ENCODE results near the gene SPNS3.

- TF ChIP-seq CTCF (conservative IDR thresholded peaks at IDR 0.05; ENCODE audit: low read depth, low read length) (no peak), MXI1 (IDR thresholded peaks at IDR 0.05; ENCODE audit: borderline replicate concordance, low read depth, low read length) (no peak), RCOR1 (IDR thresholded peaks at IDR 0.05; ENCODE audit: insufficient replicate concordance, low read length) (no peak), POLR2A (IDR thresholded peaks at IDR 0.05; ENCODE audit: low read depth, low read length) (no peak), CEBPB (IDR thresholded peaks at IDR 0.05; ENCODE audit: low read depth, low read length) (no peak), RAD21 (IDR thresholded peaks at IDR 0.05; ENCODE audit: low read length) (no peak), BHLHE40 (IDR thresholded peaks at IDR 0.05; ENCODE audit: low read depth, low read length) (no peak), FOS (IDR thresholded peaks at IDR 0.05; ENCODE audit: low read depth, low read length) (no peak), RFX5 (IDR thresholded peaks at IDR 0.05; ENCODE audit: low read depth, low read length) (no peak), MAFK (IDR thresholded peaks at IDR 0.05; ENCODE audit: low read depth, low read length) (no peak)
Observed at GRCh38 chr17:4530799-4531730, 97.3 kb downstream of the SPNS3 start.

All from IMR-90 (cell line).